MCF 10A (cell line): Measurements from ENCODE around the gene FANCL. TPM values are rescaled to one million over a fixed set of nuclear protein-coding genes. Genes with fewer than 3 reads are reported as not detected.
"Not testable (repeated sequence)": the region's sequence is repeated elsewhere in the genome, so short reads cannot be mapped to it uniquely, and the experiment has no call there.

Experiments used
- BruUV-seq: library from RNA; stranded (reverse); fragments of 400-500 nt; replicated peaks from 2 replicates; lab custom pipeline; 2021; lab: Mats Ljungman, UMichigan
- CTCF ChIA-PET: fragments of 300-600 bp; sonication (Branson Sonifier 250); formaldehyde crosslinking; extraction: SDS; loops from one replicate; lab custom pipeline; 2021; ENCODE audit warnings: antibody characterized with exemption, inconsistent platforms; lab: Yijun Ruan, JAX
- POLR2A ChIA-PET: fragments of 300-600, 350-650 bp; sonication (Branson Sonifier 250); formaldehyde crosslinking; extraction: SDS; loops from one replicate; lab custom pipeline; 2020; ENCODE audit warnings: antibody characterized with exemption, inconsistent platforms; lab: Yijun Ruan, JAX
- DNase-seq: peaks from one replicate; pipeline ENCODE4 v3.0.0-alpha.2; 2018; ENCODE audit not compliant: unreplicated experiment
- H3K27ac Mint-ChIP-seq: one replicate; pipeline ENCODE4 v1.8.0; 2022; ENCODE audit warnings: mild to moderate bottlenecking, low read depth, mixed read lengths; ENCODE audit not compliant: unreplicated experiment
- H3K27me3 Mint-ChIP-seq: one replicate; pipeline ENCODE4 v1.8.0; 2022; ENCODE audit warnings: mixed read lengths; ENCODE audit not compliant: insufficient read depth, unreplicated experiment
- H3K36me3 Mint-ChIP-seq: one replicate; pipeline ENCODE4 v1.8.0; 2022; ENCODE audit warnings: mild to moderate bottlenecking, moderate library complexity, mixed read lengths; ENCODE audit not compliant: insufficient read depth, unreplicated experiment
- H3K4me1 Mint-ChIP-seq: one replicate; pipeline ENCODE4 v1.8.0; 2022; ENCODE audit warnings: mixed read lengths; ENCODE audit not compliant: insufficient read depth, unreplicated experiment
- H3K4me3 Mint-ChIP-seq: one replicate; pipeline ENCODE4 v1.8.0; 2022; ENCODE audit warnings: mild to moderate bottlenecking, moderate library complexity, mixed read lengths; ENCODE audit not compliant: unreplicated experiment
- H3K9me3 Mint-ChIP-seq: one replicate; pipeline ENCODE4 v1.8.0; 2022; ENCODE audit warnings: mixed read lengths; ENCODE audit not compliant: unreplicated experiment
- CTCF ChIP-seq: fragments of 200-600 bp; IDR thresholded peaks from one replicate; pipeline ENCODE4 v1.8.0; 2022; ENCODE audit warnings: antibody characterized with exemption, mild to moderate bottlenecking; ENCODE audit not compliant: unreplicated experiment
- intact Hi-C: fragments of 100-400 bp; cut with micrococcal nuclease; formaldehyde crosslinking; loops from 2 replicates; pipeline ENCODE4 v1.14.1; 2022
- total RNA-seq: library from RNA; stranded (reverse); gene quantifications from 2 replicates; pipeline ENCODE4 v1.2.3, GENCODE V29; 2022

The FANCL gene
- total RNA-seq, 1 experiment from 2014 or later = 10.8 TPM

GRCh38 chr2:58168130-58168529 is 73.0 kb downstream of the FANCL start:
- H3K4me1 Mint-ChIP-seq = not testable (repeated sequence)

GRCh38 chr2:58163913-58164312 is 77.2 kb downstream of the FANCL start:
- Mint-ChIP-seq H3K27ac (no peak overlapping the region), H3K36me3 (peaks cover 39% of the 10 kb centered on the region), H3K9me3 (no peaks in the 10 kb centered on the region), H3K4me1 (no peaks in the 10 kb centered on the region), H3K4me3 (no peak overlapping the region), H3K27me3 (no peaks in the 10 kb centered on the region)
- intact Hi-C loops = no loop called here
- no TSS peak for BruUV-seq
- CTCF ChIA-PET = no interaction called here
- POLR2A ChIA-PET = no interaction called here
- no peak for DNase-seq
- TF ChIP-seq CTCF = no peak

More at GRCh38 chr2:58168130-58168529, 73.0 kb downstream of the FANCL start:
- H3K27me3 Mint-ChIP-seq, H3K27ac Mint-ChIP-seq, H3K4me3 Mint-ChIP-seq, BruUV-seq, DNase-seq, intact Hi-C loops: not testable (repeated sequence)
- ChIA-PET POLR2A (interaction anchor here (0.9 kb wide), 1 partner anchor 22 kb away, joined by 3 read pairs; no protein-coding TSS in a partner anchor), CTCF (interaction anchor here (0.6 to 1.7 kb wide), 2 partner anchors 141 to 263 kb away, joined by 3 to 5 read pairs; no protein-coding TSS in a partner anchor)
- peaks cover 17% of the 10 kb centered on the region for H3K36me3 Mint-ChIP-seq
- H3K9me3 Mint-ChIP-seq = peaks cover 22% of the 10 kb centered on the region

GRCh38 chr2:58158481-58158880 is 82.6 kb downstream of the FANCL start:
- no peak overlapping the region for H3K4me3 Mint-ChIP-seq
- no peak for TF ChIP-seq CTCF
- DNase-seq = no peak
- no peaks in the 10 kb centered on the region for H3K4me1 Mint-ChIP-seq
- H3K36me3 Mint-ChIP-seq = peaks cover 48% of the 10 kb centered on the region
- ChIA-PET POLR2A (interaction anchor here (1.0 kb wide), 1 partner anchor 13 kb away, joined by 3 read pairs; no protein-coding TSS in a partner anchor), CTCF (interaction anchor here (0.8 kb wide), 1 partner anchor 290 kb away, joined by 3 read pairs; no protein-coding TSS in a partner anchor)
- H3K27ac Mint-ChIP-seq = no peak overlapping the region
- intact Hi-C loops = no loop called here
- H3K9me3 Mint-ChIP-seq = no peaks in the 10 kb centered on the region
- H3K27me3 Mint-ChIP-seq = no peaks in the 10 kb centered on the region
- no TSS peak for BruUV-seq

- intact Hi-C loops = no loop called here
- ChIA-PET POLR2A (interaction anchor here (1.0 kb wide), 2 partner anchors 9 to 13 kb away, joined by 3 read pairs; no protein-coding TSS in a partner anchor), CTCF (interaction anchor here (0.8 to 0.9 kb wide), 2 partner anchors 15 to 290 kb away, joined by 3 to 4 read pairs; no protein-coding TSS in a partner anchor)
- H3K4me1 Mint-ChIP-seq = peaks cover 4% of the 10 kb centered on the region
- no peak overlapping the region for H3K27ac Mint-ChIP-seq
- no peak for DNase-seq
- H3K9me3 Mint-ChIP-seq = no peaks in the 10 kb centered on the region
- no peaks in the 10 kb centered on the region for H3K27me3 Mint-ChIP-seq
- H3K4me3 Mint-ChIP-seq = no peak overlapping the region
- no peak for TF ChIP-seq CTCF
- H3K36me3 Mint-ChIP-seq = peaks cover 48% of the 10 kb centered on the region
- no TSS peak for BruUV-seq
Measured at GRCh38 chr2:58157754-58158153, 83.4 kb downstream of the FANCL start.
